Measurements from ENCODE around the gene CORIN.

DNA sequence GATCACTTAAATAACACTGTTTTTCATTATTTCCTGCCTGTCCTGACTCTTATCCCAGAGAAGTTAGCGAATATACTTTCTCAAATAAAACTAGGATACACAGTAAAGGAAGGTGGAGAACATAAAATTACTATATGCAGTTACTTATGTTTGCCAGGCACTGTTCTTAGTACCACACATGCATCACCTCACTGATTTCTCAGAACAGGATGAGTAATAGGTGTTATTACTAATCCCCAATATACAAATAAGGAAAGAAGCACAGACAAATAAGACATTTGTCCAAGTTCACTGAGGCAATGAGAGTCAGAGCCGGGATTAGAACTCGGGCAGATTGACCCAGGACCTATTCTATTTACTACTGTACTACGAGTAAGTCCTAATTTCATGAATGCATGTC, 91.7 kb downstream of the CORIN start:
- TF ChIP-seq, protein P1, sequence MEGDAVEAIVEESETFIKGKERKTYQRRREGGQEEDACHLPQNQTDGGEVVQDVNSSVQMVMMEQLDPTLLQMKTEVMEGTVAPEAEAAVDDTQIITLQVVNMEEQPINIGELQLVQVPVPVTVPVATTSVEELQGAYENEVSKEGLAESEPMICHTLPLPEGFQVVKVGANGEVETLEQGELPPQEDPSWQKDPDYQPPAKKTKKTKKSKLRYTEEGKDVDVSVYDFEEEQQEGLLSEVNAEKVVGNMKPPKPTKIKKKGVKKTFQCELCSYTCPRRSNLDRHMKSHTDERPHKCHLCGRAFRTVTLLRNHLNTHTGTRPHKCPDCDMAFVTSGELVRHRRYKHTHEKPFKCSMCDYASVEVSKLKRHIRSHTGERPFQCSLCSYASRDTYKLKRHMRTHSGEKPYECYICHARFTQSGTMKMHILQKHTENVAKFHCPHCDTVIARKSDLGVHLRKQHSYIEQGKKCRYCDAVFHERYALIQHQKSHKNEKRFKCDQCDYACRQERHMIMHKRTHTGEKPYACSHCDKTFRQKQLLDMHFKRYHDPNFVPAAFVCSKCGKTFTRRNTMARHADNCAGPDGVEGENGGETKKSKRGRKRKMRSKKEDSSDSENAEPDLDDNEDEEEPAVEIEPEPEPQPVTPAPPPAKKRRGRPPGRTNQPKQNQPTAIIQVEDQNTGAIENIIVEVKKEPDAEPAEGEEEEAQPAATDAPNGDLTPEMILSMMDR (conservative IDR thresholded peaks at IDR 0.05; ENCODE audit: low read depth in 2 of 2): no peak
- TF ChIP-seq POLR2AphosphoS5 (IDR thresholded peaks at IDR 0.05; ENCODE audit: low read depth) (no peak), JUNB (IDR thresholded peaks at IDR 0.05; ENCODE audit: unreplicated experiment) (no peak), EZH2 (IDR thresholded peaks at IDR 0.05; ENCODE audit: low read depth, unreplicated experiment) (no peak), NANOG (IDR thresholded peaks at IDR 0.05; ENCODE audit: borderline replicate concordance) (no peak), ZNF114 (CRISPR knock-in tag; IDR thresholded peaks at IDR 0.05) (no peak), EZH2phosphoT487 (IDR thresholded peaks at IDR 0.05; ENCODE audit: unreplicated experiment) (no peak), STAT1 (IDR thresholded peaks at IDR 0.05; ENCODE audit: unreplicated experiment) (no peak), ZNF331 (CRISPR knock-in tag; IDR thresholded peaks at IDR 0.05; ENCODE audit: low read depth) (no peak), CREB1 (CRISPR knock-in tag; IDR thresholded peaks at IDR 0.05; ENCODE audit: low read depth) (no peak)
- TF ChIP-seq, protein P2, sequence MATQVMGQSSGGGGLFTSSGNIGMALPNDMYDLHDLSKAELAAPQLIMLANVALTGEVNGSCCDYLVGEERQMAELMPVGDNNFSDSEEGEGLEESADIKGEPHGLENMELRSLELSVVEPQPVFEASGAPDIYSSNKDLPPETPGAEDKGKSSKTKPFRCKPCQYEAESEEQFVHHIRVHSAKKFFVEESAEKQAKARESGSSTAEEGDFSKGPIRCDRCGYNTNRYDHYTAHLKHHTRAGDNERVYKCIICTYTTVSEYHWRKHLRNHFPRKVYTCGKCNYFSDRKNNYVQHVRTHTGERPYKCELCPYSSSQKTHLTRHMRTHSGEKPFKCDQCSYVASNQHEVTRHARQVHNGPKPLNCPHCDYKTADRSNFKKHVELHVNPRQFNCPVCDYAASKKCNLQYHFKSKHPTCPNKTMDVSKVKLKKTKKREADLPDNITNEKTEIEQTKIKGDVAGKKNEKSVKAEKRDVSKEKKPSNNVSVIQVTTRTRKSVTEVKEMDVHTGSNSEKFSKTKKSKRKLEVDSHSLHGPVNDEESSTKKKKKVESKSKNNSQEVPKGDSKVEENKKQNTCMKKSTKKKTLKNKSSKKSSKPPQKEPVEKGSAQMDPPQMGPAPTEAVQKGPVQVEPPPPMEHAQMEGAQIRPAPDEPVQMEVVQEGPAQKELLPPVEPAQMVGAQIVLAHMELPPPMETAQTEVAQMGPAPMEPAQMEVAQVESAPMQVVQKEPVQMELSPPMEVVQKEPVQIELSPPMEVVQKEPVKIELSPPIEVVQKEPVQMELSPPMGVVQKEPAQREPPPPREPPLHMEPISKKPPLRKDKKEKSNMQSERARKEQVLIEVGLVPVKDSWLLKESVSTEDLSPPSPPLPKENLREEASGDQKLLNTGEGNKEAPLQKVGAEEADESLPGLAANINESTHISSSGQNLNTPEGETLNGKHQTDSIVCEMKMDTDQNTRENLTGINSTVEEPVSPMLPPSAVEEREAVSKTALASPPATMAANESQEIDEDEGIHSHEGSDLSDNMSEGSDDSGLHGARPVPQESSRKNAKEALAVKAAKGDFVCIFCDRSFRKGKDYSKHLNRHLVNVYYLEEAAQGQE (IDR thresholded peaks at IDR 0.05; ENCODE audit: unreplicated experiment): no peak

Measured in GM23338 (cell line).